Keratinocyte (primary cell): ENCODE data around the gene ERBB4.

ENCODE experiments used
- CTCF ChIP-seq, 3 experiments: IDR thresholded peaks in 1 of 3; conservative IDR thresholded peaks in 1 of 3; optimal IDR thresholded peaks in 1 of 3; 2 replicates in 2 of 3; 3 replicates in 1 of 3; pipeline versions ENCODE3 to v1.5.1; 2011; ENCODE audit warnings: low read length in 3 of 3, mild to moderate bottlenecking in 3 of 3, moderate library complexity in 2 of 3, control low read depth in 1 of 3, inconsistent platforms in 1 of 3; ENCODE audit not compliant: insufficient read depth in 2 of 3; ENCODE audit errors: extremely low read depth in 1 of 3
- EZH2 ChIP-seq: IDR thresholded peaks from one replicate; pipeline ENCODE4 v1.6.1; 2012; ENCODE audit warnings: inconsistent platforms, mild to moderate bottlenecking, low read length, moderate library complexity

GRCh38 chr2:211439011-211439410, 1099.6 kb downstream of the ERBB4 start:
- no peak for TF ChIP-seq CTCF (optimal IDR thresholded peaks at IDR 0.05 in 1 of 3, IDR thresholded peaks at IDR 0.05 in 1 of 3, conservative IDR thresholded peaks at IDR 0.05 in 1 of 3; ENCODE audit: extremely low read depth in 1 of 3, insufficient read depth in 2 of 3, low read length in 3 of 3)
- TF ChIP-seq EZH2 = no peak
